Large intestine (tissue), 3 donors: ENCODE data around the gene SMOC2. TPM values are rescaled to one million over a fixed set of nuclear protein-coding genes. Genes with fewer than 3 reads are reported as not detected.
A peak's percentile ranks its signal among the peaks of the same experiment; 100 is the strongest.

Experiments
- DNase-seq, 2 donors: peaks; one replicate each; pipeline versions ENCODE4 v3.0.0 to v3.0.0-alpha.2; 2013
- H3K27ac ChIP-seq: one replicate; pipeline ENCODE4 v1.5.1; 2013; ENCODE audit warnings: low read length
- H3K27me3 ChIP-seq: 2 replicates; pipeline ENCODE4 v1.6.1; 2013; ENCODE audit warnings: low read length; ENCODE audit not compliant: control insufficient read depth, insufficient read depth
- H3K36me3 ChIP-seq: 2 replicates; pipeline ENCODE4 v1.6.1; 2013; ENCODE audit warnings: low read length; ENCODE audit not compliant: control insufficient read depth, insufficient read depth
- H3K4me1 ChIP-seq: one replicate; pipeline ENCODE4 v1.6.1; 2013; ENCODE audit warnings: low read length; ENCODE audit not compliant: control insufficient read depth, insufficient read depth
- H3K4me3 ChIP-seq: one replicate; pipeline ENCODE4 v1.5.1; 2013; ENCODE audit warnings: low read length
- H3K9me3 ChIP-seq: one replicate; pipeline ENCODE4 v1.6.1; 2013; ENCODE audit warnings: mild to moderate bottlenecking, low read depth, low read length, moderate library complexity; ENCODE audit not compliant: control insufficient read depth
- WGBS: methylation state at CpG from one replicate; pipeline ENCODE4 v1.1.5; 2013; ENCODE audit warnings: low lambda C conversion rate; ENCODE audit not compliant: insufficient coverage; 5-methylcytosine and 5-hydroxymethylcytosine counted together
- polyA plus RNA-seq: library from polyadenylated mRNA; unstranded; fragments of 120-200 nt; gene quantifications from one replicate; pipeline ENCODE4 v1.2.1, GENCODE V29; 2013

The SMOC2 gene
- polyA plus RNA-seq, 1 donor, result 15.9 TPM

- H3K27me3 ChIP-seq, result no peaks in the 10 kb centered on the region
- DNase-seq, result no peak
- H3K4me3 ChIP-seq, result no peak overlapping the region
- H3K4me1 ChIP-seq, result no peaks in the 10 kb centered on the region
- peaks cover 5% of the 10 kb centered on the region for H3K9me3 ChIP-seq
- no peak overlapping the region for H3K27ac ChIP-seq
- 100% methylated on average over 2 of the region's 33 CpGs for WGBS
- no peaks in the 10 kb centered on the region for H3K36me3 ChIP-seq
Observed at GRCh38 chr6:168554898-168555617, 114.1 kb downstream of the SMOC2 start.

DNA sequence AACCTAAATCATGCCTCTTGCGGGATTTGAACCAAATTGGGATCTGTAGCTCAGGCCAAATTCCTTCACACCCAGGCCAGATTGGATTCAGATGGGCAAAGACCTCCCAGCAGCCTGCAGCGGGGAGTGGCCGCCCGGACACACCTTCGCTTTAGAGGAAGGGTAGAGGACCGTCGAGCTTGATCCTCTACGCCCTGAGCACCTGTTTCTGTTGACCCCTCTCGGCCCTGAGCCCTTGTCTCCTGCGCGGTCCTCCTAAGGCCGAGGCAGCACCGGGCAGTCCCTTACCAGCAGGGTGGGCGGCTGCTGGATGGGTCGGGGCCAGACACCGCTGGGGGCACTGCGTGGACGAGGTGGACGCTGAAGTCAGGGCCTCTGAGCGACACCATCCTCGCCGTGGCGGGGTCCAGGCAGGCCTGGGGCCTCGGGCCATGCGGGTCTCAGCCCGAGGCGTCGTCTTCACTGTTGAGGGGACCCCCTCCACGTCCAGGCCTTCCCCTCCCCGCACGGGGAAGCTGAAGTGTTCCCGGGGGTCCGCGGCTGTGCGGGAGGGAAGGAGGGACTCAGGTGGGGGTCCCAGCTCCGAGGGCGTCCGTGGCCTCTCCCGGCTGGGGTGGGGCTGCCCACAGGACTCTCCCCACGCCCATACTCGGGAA is 114.8 kb downstream of the SMOC2 start:
- no peaks in the 10 kb centered on the region for H3K4me1 ChIP-seq
- H3K4me3 ChIP-seq, result no peak overlapping the region
- no peak overlapping the region for H3K27ac ChIP-seq
- DNase-seq, result no peak
- H3K36me3 ChIP-seq, result no peaks in the 10 kb centered on the region
- H3K27me3 ChIP-seq, result no peaks in the 10 kb centered on the region
- peaks cover 5% of the 10 kb centered on the region for H3K9me3 ChIP-seq
- no CpG with 5 or more reads among the region's 41 CpGs for WGBS

DNA sequence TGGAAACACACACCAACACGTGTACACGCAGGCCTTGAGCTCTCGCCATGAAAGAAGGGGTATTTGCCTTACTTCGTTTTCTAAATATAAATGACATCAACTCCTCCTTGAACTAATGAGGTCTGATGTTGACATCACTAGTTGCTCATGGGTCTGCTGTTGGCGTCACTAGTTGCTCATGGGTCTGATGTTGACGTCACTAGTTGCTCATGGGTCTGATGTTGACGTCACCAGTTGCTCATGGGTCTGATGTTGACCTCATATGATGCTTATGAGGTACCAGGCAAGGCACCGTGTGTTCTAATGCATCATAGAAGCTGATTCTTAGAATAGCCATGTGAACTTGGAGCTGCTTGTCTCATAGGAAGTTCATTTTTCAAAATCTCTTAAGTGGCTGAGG is 116.5 kb downstream of the SMOC2 start:
- H3K4me1 ChIP-seq, result no peaks in the 10 kb centered on the region
- 100% methylated on average over 4 of the region's 8 CpGs for WGBS
- no peaks in the 10 kb centered on the region for H3K36me3 ChIP-seq

GRCh38 chr6:168558686-168559085 is 117.7 kb downstream of the SMOC2 start:
- Histone ChIP-seq H3K9me3 (peaks cover 5% of the 10 kb centered on the region), H3K27me3 (peaks cover 8% of the 10 kb centered on the region), H3K27ac (no peak overlapping the region), H3K4me1 (no peaks in the 10 kb centered on the region), H3K4me3 (no peak overlapping the region), H3K36me3 (no peaks in the 10 kb centered on the region)
- DNase-seq, result no peak
- WGBS, result 96% methylated on average over 3 of the region's 20 CpGs

More for the DNA sequence above, 116.5 kb downstream of the SMOC2 start:
- H3K27me3 ChIP-seq, result peaks cover 3% of the 10 kb centered on the region
- no peak overlapping the region for H3K27ac ChIP-seq
- DNase-seq, result no peak
- H3K9me3 ChIP-seq, result peaks cover 5% of the 10 kb centered on the region
- H3K4me3 ChIP-seq, result no peak overlapping the region

GRCh38 chr6:168559574-168560098 is 118.7 kb downstream of the SMOC2 start:
- peak; percentile 37 to 73 for DNase-seq
- WGBS, result no CpG with 5 or more reads among the region's 6 CpGs
- no peaks in the 10 kb centered on the region for H3K36me3 ChIP-seq

GRCh38 chr6:168560126-168560525 is 119.1 kb downstream of the SMOC2 start:
- Histone ChIP-seq H3K9me3 (peaks cover 5% of the 10 kb centered on the region), H3K4me3 (no peak overlapping the region), H3K36me3 (no peaks in the 10 kb centered on the region), H3K27me3 (peaks cover 10% of the 10 kb centered on the region), H3K4me1 (no peaks in the 10 kb centered on the region), H3K27ac (no peak overlapping the region)
- no CpG with 5 or more reads among the region's 6 CpGs for WGBS
- peak in 1 of 2 donors; percentile 9 for DNase-seq

More at GRCh38 chr6:168559574-168560098, 118.7 kb downstream of the SMOC2 start:
- peaks cover 5% of the 10 kb centered on the region for H3K9me3 ChIP-seq
- no peaks in the 10 kb centered on the region for H3K4me1 ChIP-seq
- peaks cover 9% of the 10 kb centered on the region for H3K27me3 ChIP-seq
- no peak overlapping the region for H3K27ac ChIP-seq
- H3K4me3 ChIP-seq, result no peak overlapping the region

DNA sequence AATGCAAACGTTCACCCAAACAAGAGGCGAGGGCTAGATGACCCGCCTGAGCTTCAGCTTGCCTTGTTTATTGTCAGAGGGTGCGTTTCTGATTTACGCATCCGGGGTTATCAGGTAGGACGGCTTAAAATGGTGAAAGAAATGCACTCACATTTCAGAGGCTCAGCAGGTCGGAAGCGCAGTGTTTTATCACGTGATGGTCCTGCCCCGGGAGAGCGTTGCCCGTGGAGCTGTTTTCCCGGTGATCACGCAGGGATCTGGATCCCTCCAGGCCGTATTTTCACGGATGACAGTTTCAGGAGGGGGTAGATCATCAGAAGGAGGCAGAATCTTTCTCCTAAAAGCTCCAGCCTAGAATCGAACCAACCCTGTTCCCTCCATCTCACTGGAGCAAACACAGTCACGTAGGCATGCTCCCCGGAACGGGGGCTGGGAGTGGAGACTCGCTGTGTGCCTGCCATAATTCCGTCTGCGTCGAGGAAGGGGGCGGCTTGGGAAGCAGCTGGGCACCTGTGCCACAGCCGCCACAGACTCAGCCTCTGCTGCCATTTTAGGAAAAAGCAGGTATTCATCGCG is 121.7 kb downstream of the SMOC2 start:
- H3K27ac ChIP-seq, result no peak overlapping the region
- H3K9me3 ChIP-seq, result no peaks in the 10 kb centered on the region
- H3K27me3 ChIP-seq, result peaks cover 14% of the 10 kb centered on the region
- H3K36me3 ChIP-seq, result no peaks in the 10 kb centered on the region
- H3K4me3 ChIP-seq, result no peak overlapping the region
- no peak for DNase-seq
- H3K4me1 ChIP-seq, result no peaks in the 10 kb centered on the region
- no CpG with 5 or more reads among the region's 29 CpGs for WGBS

DNA sequence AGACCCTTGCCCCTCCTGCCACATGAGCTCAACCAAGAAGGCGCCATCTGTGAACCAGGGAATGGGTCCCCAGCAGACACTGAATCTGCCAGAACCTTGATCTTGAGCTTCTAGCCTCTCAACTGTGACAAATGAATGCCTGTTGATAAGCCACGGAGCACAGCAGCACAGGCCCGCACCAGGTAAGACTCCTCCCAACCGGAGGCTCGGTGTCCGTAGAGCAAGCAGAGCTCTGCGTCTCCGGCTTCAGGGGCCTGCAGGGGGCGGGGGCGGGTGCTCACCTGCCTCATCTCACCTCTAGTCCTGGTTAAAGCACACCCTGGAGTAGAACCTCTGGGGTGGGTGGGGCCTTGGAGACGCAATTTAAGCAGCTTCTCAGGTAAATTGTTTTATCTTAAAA is 122.7 kb downstream of the SMOC2 start:
- no peak overlapping the region for H3K4me3 ChIP-seq
- DNase-seq, result peak in 1 of 2 donors; percentile 53
- no CpG with 5 or more reads among the region's 11 CpGs for WGBS
- H3K9me3 ChIP-seq, result no peaks in the 10 kb centered on the region
- H3K27ac ChIP-seq, result no peak overlapping the region
- peaks cover 14% of the 10 kb centered on the region for H3K27me3 ChIP-seq
- H3K4me1 ChIP-seq, result no peaks in the 10 kb centered on the region
- no peaks in the 10 kb centered on the region for H3K36me3 ChIP-seq

GRCh38 chr6:168565112-168565511 is 124.1 kb downstream of the SMOC2 start:
- Histone ChIP-seq H3K9me3 (no peaks in the 10 kb centered on the region), H3K36me3 (no peaks in the 10 kb centered on the region), H3K4me3 (no peak overlapping the region), H3K27me3 (peaks cover 14% of the 10 kb centered on the region), H3K4me1 (no peaks in the 10 kb centered on the region), H3K27ac (no peak overlapping the region)
- 100% methylated on average over 1 of the region's 4 CpGs for WGBS
- DNase-seq, result no peak

GRCh38 chr6:168570211-168570610 is 129.2 kb downstream of the SMOC2 start:
- DNase-seq, result no peak
- Histone ChIP-seq H3K27me3 (peaks cover 4% of the 10 kb centered on the region), H3K27ac (no peak overlapping the region), H3K4me1 (no peaks in the 10 kb centered on the region), H3K4me3 (no peak overlapping the region), H3K9me3 (no peaks in the 10 kb centered on the region), H3K36me3 (no peaks in the 10 kb centered on the region)
- WGBS, result 86% methylated on average over 3 of the region's 11 CpGs
